Measurements from ENCODE around the gene LGI4.
A peak's percentile ranks its signal among the peaks of the same experiment; 100 is the strongest.

LGI4 gene

GRCh38 chr19:35110974-35111373 lies 23.9 kb downstream of the LGI4 start:
- H4K8ac ChIP-seq (ENCODE audit: low read depth, low read length), result no peak overlapping the region
- H3K4me2 ChIP-seq (ENCODE audit: low read length), result no peak overlapping the region
- H3K4ac ChIP-seq (ENCODE audit: low read depth, low read length), result no peak overlapping the region
- DNase-seq, result peak; percentile 36
- no peak overlapping the region for H3K18ac ChIP-seq (ENCODE audit: low read length)
- H2BK5ac ChIP-seq (ENCODE audit: low read length), result no peak overlapping the region
- H3K79me2 ChIP-seq (ENCODE audit: control insufficient read depth, insufficient read depth, low read length), result no peaks in the 10 kb centered on the region
- H3K4me1 ChIP-seq (ENCODE audit: control insufficient read depth, low read depth, low read length), result peaks cover 2% of the 10 kb centered on the region
- no peak overlapping the region for H3K23ac ChIP-seq (ENCODE audit: low read length)
- H2BK15ac ChIP-seq (replicated peaks; ENCODE audit: low read depth), result no peak overlapping the region
- H3K4me3 ChIP-seq (ENCODE audit: low read length), result no peak overlapping the region
- H3K36me3 ChIP-seq (ENCODE audit: control insufficient read depth, insufficient read depth, low read length), result no peaks in the 10 kb centered on the region
- H3K79me1 ChIP-seq (ENCODE audit: low read length), result no peaks in the 10 kb centered on the region
- H4K5ac ChIP-seq (ENCODE audit: low read length), result no peak overlapping the region
- H2BK120ac ChIP-seq (ENCODE audit: low read depth, low read length), result no peak overlapping the region
- H2AK5ac ChIP-seq (ENCODE audit: low read length), result no peak overlapping the region
- no CpG with 5 or more reads among the region's 9 CpGs for WGBS (ENCODE audit: extremely low coverage, insufficient coverage, low lambda C conversion rate)
- H3K9ac ChIP-seq (ENCODE audit: low read length), result no peak overlapping the region
- H3K27ac ChIP-seq (ENCODE audit: low read depth, low read length), result no peak overlapping the region
- H3K56ac ChIP-seq (ENCODE audit: low read length), result peak overlapping the region; percentile 64
- H3K27me3 ChIP-seq (ENCODE audit: insufficient read depth, low read length, poor library complexity), result no peaks in the 10 kb centered on the region

GRCh38 chr19:35109395-35110112 lies 25.3 kb downstream of the LGI4 start:
- no CpG with 5 or more reads among the region's 22 CpGs for WGBS (ENCODE audit: extremely low coverage, insufficient coverage, low lambda C conversion rate)

GRCh38 chr19:35108730-35109129 lies 26.1 kb downstream of the LGI4 start:
- no CpG with 5 or more reads among the region's 11 CpGs for WGBS (ENCODE audit: extremely low coverage, insufficient coverage, low lambda C conversion rate)
- no peak overlapping the region for H3K56ac ChIP-seq (ENCODE audit: low read length)
- no peak overlapping the region for H4K8ac ChIP-seq (ENCODE audit: low read depth, low read length)

More at GRCh38 chr19:35109395-35110112, 25.3 kb downstream of the LGI4 start:
- H3K18ac ChIP-seq (ENCODE audit: low read length), result no peak overlapping the region
- H3K56ac ChIP-seq (ENCODE audit: low read length), result no peak overlapping the region
- H3K79me2 ChIP-seq (ENCODE audit: control insufficient read depth, insufficient read depth, low read length), result no peaks in the 10 kb centered on the region
- no peak overlapping the region for H3K27ac ChIP-seq (ENCODE audit: low read depth, low read length)
- no peak overlapping the region for H3K4me2 ChIP-seq (ENCODE audit: low read length)
- H3K36me3 ChIP-seq (ENCODE audit: control insufficient read depth, insufficient read depth, low read length), result no peaks in the 10 kb centered on the region
- H3K79me1 ChIP-seq (ENCODE audit: low read length), result no peaks in the 10 kb centered on the region
- no peaks in the 10 kb centered on the region for H3K4me1 ChIP-seq (ENCODE audit: control insufficient read depth, low read depth, low read length)
- H4K8ac ChIP-seq (ENCODE audit: low read depth, low read length), result no peak overlapping the region
- H4K5ac ChIP-seq (ENCODE audit: low read length), result no peak overlapping the region
- H2BK5ac ChIP-seq (ENCODE audit: low read length), result no peak overlapping the region
- no peak overlapping the region for H3K4ac ChIP-seq (ENCODE audit: low read depth, low read length)
- H3K27me3 ChIP-seq (ENCODE audit: insufficient read depth, low read length, poor library complexity), result no peaks in the 10 kb centered on the region
- H2BK15ac ChIP-seq (replicated peaks; ENCODE audit: low read depth), result no peak overlapping the region
- H3K4me3 ChIP-seq (ENCODE audit: low read length), result no peak overlapping the region
- H2AK5ac ChIP-seq (ENCODE audit: low read length), result no peak overlapping the region
- H2BK120ac ChIP-seq (ENCODE audit: low read depth, low read length), result no peak overlapping the region
- no peak overlapping the region for H3K9ac ChIP-seq (ENCODE audit: low read length)
- H3K23ac ChIP-seq (ENCODE audit: low read length), result no peak overlapping the region
- no peak for DNase-seq

GRCh38 chr19:35107545-35107944 lies 27.3 kb downstream of the LGI4 start:
- Histone ChIP-seq H4K8ac (ENCODE audit: low read depth, low read length) (no peak overlapping the region), H3K4ac (ENCODE audit: low read depth, low read length) (no peak overlapping the region), H3K36me3 (ENCODE audit: control insufficient read depth, insufficient read depth, low read length) (no peaks in the 10 kb centered on the region), H3K27ac (ENCODE audit: low read depth, low read length) (no peak overlapping the region), H2BK15ac (replicated peaks; ENCODE audit: low read depth) (no peak overlapping the region), H2AK5ac (ENCODE audit: low read length) (no peak overlapping the region), H3K79me2 (ENCODE audit: control insufficient read depth, insufficient read depth, low read length) (no peaks in the 10 kb centered on the region), H3K18ac (ENCODE audit: low read length) (no peak overlapping the region), H3K4me2 (ENCODE audit: low read length) (no peak overlapping the region), H2BK120ac (ENCODE audit: low read depth, low read length) (no peak overlapping the region), H2BK5ac (ENCODE audit: low read length) (no peak overlapping the region), H3K4me1 (ENCODE audit: control insufficient read depth, low read depth, low read length) (no peaks in the 10 kb centered on the region), H3K79me1 (ENCODE audit: low read length) (no peaks in the 10 kb centered on the region), H3K9ac (ENCODE audit: low read length) (no peak overlapping the region), H3K56ac (ENCODE audit: low read length) (no peak overlapping the region), H3K23ac (ENCODE audit: low read length) (no peak overlapping the region), H3K27me3 (ENCODE audit: insufficient read depth, low read length, poor library complexity) (no peaks in the 10 kb centered on the region), H4K5ac (ENCODE audit: low read length) (no peak overlapping the region), H3K4me3 (ENCODE audit: low read length) (no peak overlapping the region)
- no peak for DNase-seq
- no CpG with 5 or more reads among the region's 5 CpGs for WGBS (ENCODE audit: extremely low coverage, insufficient coverage, low lambda C conversion rate)

More at GRCh38 chr19:35108730-35109129, 26.1 kb downstream of the LGI4 start:
- H2AK5ac ChIP-seq (ENCODE audit: low read length), result no peak overlapping the region
- H3K27me3 ChIP-seq (ENCODE audit: insufficient read depth, low read length, poor library complexity), result no peaks in the 10 kb centered on the region
- no peaks in the 10 kb centered on the region for H3K36me3 ChIP-seq (ENCODE audit: control insufficient read depth, insufficient read depth, low read length)
- no peak overlapping the region for H2BK5ac ChIP-seq (ENCODE audit: low read length)
- no peak overlapping the region for H3K23ac ChIP-seq (ENCODE audit: low read length)
- DNase-seq, result no peak
- H3K79me1 ChIP-seq (ENCODE audit: low read length), result no peaks in the 10 kb centered on the region
- H3K4me2 ChIP-seq (ENCODE audit: low read length), result no peak overlapping the region
- no peak overlapping the region for H4K5ac ChIP-seq (ENCODE audit: low read length)
- H3K79me2 ChIP-seq (ENCODE audit: control insufficient read depth, insufficient read depth, low read length), result no peaks in the 10 kb centered on the region
- H3K27ac ChIP-seq (ENCODE audit: low read depth, low read length), result no peak overlapping the region
- no peaks in the 10 kb centered on the region for H3K4me1 ChIP-seq (ENCODE audit: control insufficient read depth, low read depth, low read length)
- no peak overlapping the region for H2BK15ac ChIP-seq (replicated peaks; ENCODE audit: low read depth)
- no peak overlapping the region for H3K4me3 ChIP-seq (ENCODE audit: low read length)
- H2BK120ac ChIP-seq (ENCODE audit: low read depth, low read length), result no peak overlapping the region
- H3K9ac ChIP-seq (ENCODE audit: low read length), result no peak overlapping the region
- no peak overlapping the region for H3K4ac ChIP-seq (ENCODE audit: low read depth, low read length)
- no peak overlapping the region for H3K18ac ChIP-seq (ENCODE audit: low read length)

DNA sequence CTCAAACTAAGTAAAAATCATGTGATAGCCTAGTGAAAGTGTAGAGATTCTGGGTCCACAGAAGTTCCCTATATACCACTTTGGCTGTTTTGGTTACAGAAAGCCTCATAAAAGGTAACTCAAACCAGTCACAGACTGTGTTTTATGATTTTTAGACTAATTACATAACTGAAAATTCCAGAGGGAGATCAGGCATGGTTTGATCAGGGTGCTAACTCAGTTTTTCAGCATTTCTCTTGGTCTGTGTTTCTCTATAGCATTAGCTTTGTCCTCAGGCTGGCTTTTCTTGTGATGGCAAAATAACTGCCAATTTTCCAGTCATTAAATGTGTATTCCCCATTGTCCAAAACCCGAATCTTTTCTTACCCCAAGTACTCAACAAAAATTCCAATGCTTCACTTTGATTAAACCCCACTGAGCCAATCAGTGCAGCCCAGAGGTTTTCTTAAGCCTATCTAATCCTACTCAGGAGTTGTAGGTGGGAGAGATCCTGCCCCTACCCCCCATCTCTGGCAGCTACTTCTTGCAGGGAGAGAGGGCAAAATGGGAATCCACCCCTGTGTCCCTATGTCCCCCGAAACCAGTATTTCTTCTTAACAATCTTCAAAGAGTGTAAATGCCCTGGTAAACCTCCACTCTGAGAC lies 27.8 kb downstream of the LGI4 start:
- no peaks in the 10 kb centered on the region for H3K27me3 ChIP-seq (ENCODE audit: insufficient read depth, low read length, poor library complexity)

More for the DNA sequence above, 27.8 kb downstream of the LGI4 start:
- H3K79me2 ChIP-seq (ENCODE audit: control insufficient read depth, insufficient read depth, low read length), result no peaks in the 10 kb centered on the region
- H3K4me1 ChIP-seq (ENCODE audit: control insufficient read depth, low read depth, low read length), result no peaks in the 10 kb centered on the region
- no peak overlapping the region for H3K27ac ChIP-seq (ENCODE audit: low read depth, low read length)
- no peak overlapping the region for H3K23ac ChIP-seq (ENCODE audit: low read length)
- H4K5ac ChIP-seq (ENCODE audit: low read length), result no peak overlapping the region
- H3K4ac ChIP-seq (ENCODE audit: low read depth, low read length), result no peak overlapping the region
- no peak overlapping the region for H2BK5ac ChIP-seq (ENCODE audit: low read length)
- no peak overlapping the region for H3K9ac ChIP-seq (ENCODE audit: low read length)
- DNase-seq, result no peak
- H3K56ac ChIP-seq (ENCODE audit: low read length), result no peak overlapping the region
- no peak overlapping the region for H2BK15ac ChIP-seq (replicated peaks; ENCODE audit: low read depth)
- H3K4me2 ChIP-seq (ENCODE audit: low read length), result no peak overlapping the region
- no peak overlapping the region for H3K18ac ChIP-seq (ENCODE audit: low read length)
- H3K36me3 ChIP-seq (ENCODE audit: control insufficient read depth, insufficient read depth, low read length), result no peaks in the 10 kb centered on the region
- H2AK5ac ChIP-seq (ENCODE audit: low read length), result no peak overlapping the region
- H3K79me1 ChIP-seq (ENCODE audit: low read length), result no peaks in the 10 kb centered on the region
- H4K8ac ChIP-seq (ENCODE audit: low read depth, low read length), result no peak overlapping the region
- no CpG with 5 or more reads among the region's 2 CpGs for WGBS (ENCODE audit: extremely low coverage, insufficient coverage, low lambda C conversion rate)
- H3K4me3 ChIP-seq (ENCODE audit: low read length), result no peak overlapping the region
- no peak overlapping the region for H2BK120ac ChIP-seq (ENCODE audit: low read depth, low read length)

All from mesendoderm (in vitro differentiated cells).